GM18507 (cell line): ENCODE measurements around the gene ZNF683.
"Not testable (repeated sequence)": the region's sequence is repeated elsewhere in the genome, so short reads cannot be mapped to it uniquely, and the experiment has no call there.

Experiments
- DNase-seq: peaks from one replicate; pipeline ENCODE4 v3.0.0; 2011; ENCODE audit warnings: low read depth; ENCODE audit not compliant: insufficient read length; ENCODE audit errors: extremely low spot score
- FAIRE-seq: peaks from 2 replicates; lab custom pipeline; 2011; peaks lifted over from hg19 to GRCh38; lab: Jason Lieb, UNC

Gene ZNF683

GRCh38 chr1:26346274-26347033, 26.1 kb downstream of the ZNF683 start:
- FAIRE-seq (no peak), DNase-seq (no peak)

DNA sequence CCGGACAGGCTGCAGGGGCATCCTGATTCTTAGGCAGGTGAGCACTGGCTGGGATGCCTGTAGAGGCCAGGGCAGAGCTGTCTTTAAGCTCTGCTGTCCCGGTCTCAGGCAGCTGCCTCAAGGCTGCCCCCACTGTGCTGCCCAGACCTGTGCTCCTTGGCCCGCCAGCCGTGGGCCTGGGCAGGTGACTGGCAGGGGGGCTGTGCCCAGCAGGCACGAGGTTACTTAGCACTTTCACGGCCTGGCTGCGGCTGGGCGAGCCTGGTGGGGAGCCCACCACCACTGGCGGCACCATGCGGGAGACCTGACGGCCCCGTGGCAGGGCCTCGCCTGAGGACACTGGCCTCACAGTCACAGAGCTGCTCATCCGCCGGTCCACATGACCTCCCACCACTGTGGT, 26.8 kb downstream of the ZNF683 start:
- FAIRE-seq (no peak), DNase-seq (no peak)

- FAIRE-seq (no peak), DNase-seq (no peak)
Observed at GRCh38 chr1:26344147-26344920, 28.2 kb downstream of the ZNF683 start.

DNA sequence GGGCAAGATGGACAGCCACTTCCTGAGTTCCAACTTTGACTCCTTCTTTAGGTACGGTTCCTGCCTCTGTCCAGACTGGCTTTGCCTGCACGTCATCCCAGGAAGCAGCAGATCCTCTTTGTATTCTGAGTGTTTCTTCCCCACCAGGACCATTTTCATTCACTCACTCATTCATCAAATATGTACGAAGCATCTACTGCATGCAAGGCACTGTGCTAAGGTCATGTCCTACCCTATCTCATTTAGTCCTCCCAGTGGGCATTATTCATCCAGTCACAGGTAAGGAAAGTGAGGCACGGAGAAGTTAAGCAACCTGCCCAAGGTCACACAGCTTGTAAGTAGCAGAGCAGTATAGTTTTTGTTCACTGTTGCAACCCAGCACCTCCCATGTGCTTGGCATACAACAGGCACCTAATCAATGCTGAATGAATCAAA, 32.5 kb downstream of the ZNF683 start:
- no peak for FAIRE-seq
- DNase-seq: no peak

GRCh38 chr1:26338670-26339069, 33.9 kb downstream of the ZNF683 start:
- DNase-seq: no peak
- FAIRE-seq: no peak

DNA sequence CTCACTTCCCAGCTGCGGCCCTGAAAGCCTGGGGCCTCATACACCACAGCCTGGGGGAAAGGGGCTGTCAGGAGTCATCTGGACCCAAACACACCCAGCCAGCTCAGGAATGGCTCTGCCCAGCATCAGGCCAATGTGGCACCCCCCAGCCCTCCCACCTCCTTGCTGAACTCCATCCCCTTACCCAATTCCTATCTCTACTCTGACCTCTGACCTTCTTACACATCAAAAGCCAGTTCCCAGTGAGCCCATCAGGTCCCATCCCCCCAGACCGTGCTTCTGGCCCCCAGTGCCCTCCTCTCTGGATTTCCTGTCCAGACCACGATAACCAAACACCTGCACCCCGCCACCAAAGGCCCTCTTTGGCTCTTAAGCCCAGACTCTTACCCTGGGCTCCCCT, 34.9 kb downstream of the ZNF683 start:
- FAIRE-seq: no peak
- no peak for DNase-seq

DNA sequence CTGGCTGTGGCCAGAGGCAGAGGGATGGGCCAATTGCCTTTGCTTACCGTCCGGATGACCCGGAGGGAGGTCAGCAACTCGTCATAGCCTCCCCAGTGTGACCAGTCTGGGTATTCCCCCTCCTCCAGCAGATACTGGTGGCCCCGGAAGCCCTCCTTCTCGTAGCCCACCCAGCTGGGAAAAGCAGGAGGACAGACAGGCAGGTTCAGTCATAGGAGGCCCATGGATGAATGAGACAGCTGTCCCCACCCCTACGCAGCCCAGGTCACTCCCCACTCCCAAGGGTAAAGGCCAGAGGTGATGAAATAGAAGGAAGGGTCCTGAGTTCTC, 35.4 kb downstream of the ZNF683 start:
- DNase-seq (no peak), FAIRE-seq (no peak)

- FAIRE-seq: no peak
- peak; percentile 71 for DNase-seq
Observed at GRCh38 chr1:26336477-26337205, 35.9 kb downstream of the ZNF683 start.

GRCh38 chr1:26335774-26336476, 36.6 kb downstream of the ZNF683 start:
- DNase-seq (no peak), FAIRE-seq (peak; percentile 71)

- not testable (repeated sequence) for DNase-seq, FAIRE-seq
Observed at GRCh38 chr1:26333312-26333711, 39.2 kb downstream of the ZNF683 start.

DNA sequence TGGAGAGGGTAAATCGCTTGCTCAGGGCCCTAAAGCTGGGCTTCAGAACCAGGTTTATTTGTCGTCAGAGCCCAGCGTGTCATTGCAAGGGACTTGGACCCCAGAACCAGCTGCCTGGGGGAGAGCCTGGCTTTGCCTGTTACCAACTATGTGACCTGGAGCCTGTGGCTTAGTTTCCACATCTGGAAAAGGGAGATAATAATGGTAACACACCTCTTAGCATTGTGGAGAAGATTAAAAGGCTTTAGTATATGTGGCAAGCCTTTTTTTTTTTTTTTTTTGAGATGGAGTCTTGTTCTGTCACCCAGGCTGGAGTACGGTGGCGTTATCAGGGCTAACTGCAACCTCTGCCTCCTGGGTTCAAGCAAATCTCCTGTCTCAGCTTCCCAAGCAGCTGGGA, 42.3 kb downstream of the ZNF683 start:
- FAIRE-seq: no peak
- no peak for DNase-seq

GRCh38 chr1:26329380-26329779, 43.2 kb downstream of the ZNF683 start:
- not testable (repeated sequence) for DNase-seq, FAIRE-seq

- FAIRE-seq (no peak), DNase-seq (no peak)
Observed at GRCh38 chr1:26328597-26328996, 44.0 kb downstream of the ZNF683 start.

DNA sequence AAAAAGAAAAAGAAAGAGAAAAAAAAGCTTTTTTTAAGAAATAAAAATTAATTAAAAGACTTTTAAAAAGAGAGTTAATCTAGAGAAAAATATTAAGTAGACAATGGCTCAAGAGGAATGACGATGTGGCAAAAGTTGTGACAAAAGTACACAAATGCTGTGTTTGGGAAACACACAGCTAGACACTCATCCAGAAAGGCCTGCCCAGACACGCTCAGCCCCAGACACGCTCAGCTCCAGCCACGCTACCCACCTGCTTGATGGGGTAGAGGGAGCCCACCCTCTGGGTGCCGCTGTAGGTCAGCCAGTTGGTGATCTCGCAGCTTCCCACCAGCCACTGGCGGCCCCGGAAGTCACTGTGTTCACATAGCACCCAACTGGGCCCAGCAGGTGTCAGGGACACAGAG, 44.6 kb downstream of the ZNF683 start:
- no peak for FAIRE-seq
- DNase-seq: no peak

DNA sequence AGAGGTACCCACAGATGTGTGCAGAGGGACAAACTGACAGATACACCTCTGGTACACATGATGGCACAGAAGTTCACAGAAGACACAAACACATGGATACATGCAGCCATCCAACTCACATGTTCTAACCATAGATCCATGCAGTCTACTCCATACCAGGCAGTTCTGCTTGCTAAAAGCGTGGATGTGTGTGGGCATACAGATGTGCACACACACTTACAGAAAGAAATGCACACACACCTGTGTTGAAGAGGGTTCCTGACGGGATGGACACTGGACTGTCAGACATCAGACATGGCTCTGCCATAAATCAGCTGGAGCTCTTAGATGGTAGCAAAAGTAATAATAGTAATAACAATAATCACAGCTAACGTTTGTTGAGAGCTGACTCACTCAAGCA, 48.0 kb downstream of the ZNF683 start:
- no peak for FAIRE-seq
- no peak for DNase-seq

DNA sequence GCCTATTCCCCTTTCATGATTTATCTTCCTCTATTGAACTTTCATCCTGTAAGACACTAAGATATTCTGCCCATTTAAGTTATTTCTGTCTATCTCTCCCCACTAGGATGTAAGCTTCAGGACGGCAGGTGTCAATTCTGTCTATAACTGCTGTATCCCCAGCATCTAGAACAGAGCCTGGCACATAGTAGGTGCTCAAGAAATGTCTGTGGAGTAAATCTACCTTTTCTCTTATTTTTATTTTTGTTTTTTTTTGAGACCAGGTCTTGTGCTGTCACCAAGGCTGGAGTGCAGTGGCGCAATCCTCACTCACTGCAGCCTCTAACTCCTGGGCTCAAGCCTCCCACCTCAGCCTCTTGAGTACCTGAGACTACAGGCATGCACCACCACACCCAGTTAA, 49.2 kb downstream of the ZNF683 start:
- no peak for FAIRE-seq
- DNase-seq: no peak

DNA sequence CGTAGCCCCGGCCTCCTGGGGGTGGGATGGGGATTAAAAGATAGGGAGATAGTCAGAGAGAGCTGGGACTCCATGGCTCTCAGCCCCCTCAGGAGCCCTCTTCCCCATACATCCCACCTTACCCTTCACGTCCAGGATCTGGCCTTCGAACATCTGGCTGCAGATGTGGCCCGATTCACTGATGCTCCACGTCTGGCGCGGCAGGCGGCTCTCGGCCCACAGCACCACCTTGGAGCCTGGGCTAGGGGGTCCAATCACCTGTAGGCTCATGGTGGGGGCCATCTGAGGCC, 50.6 kb downstream of the ZNF683 start:
- DNase-seq (no peak), FAIRE-seq (no peak)

- FAIRE-seq (peak; percentile 98), DNase-seq (peak; percentile 76)
Observed at GRCh38 chr1:26321315-26322041, 51.1 kb downstream of the ZNF683 start.

DNA sequence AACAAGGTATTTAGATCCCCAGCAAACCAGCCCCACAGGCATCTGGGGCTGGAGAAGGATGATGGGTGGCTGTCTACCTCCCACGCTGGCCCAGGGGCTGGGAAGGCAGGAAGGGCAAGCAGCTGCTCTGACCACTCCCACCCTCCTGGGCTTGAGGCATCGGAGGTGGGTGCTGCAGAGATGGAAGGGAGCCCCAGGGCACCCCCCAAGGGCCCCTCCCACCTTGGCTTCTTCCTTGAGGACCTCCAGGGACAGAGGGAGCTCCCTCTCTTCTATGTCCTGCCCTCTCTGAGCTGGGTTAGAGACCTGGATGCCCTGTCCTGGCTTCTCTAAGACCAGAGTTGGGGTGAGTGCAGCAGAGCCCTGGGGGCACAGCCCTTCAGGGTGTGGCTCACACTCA, 51.7 kb downstream of the ZNF683 start:
- DNase-seq (no peak), FAIRE-seq (no peak)
